Transverse colon (tissue), 4 donors: ENCODE measurements around the gene MCM3. TPM values are rescaled to one million over a fixed set of nuclear protein-coding genes. Genes with fewer than 3 reads are reported as not detected.

Experiments
- DNase-seq: peaks from one replicate; pipeline ENCODE4 v3.0.0-alpha.2; 2019
- H3K27ac ChIP-seq, 4 donors: fragments of 200-600 bp; sonication (generic); 2 replicates each; pipeline ENCODE4 v1.5.1; 2016 to 2018; ENCODE audit warnings: inconsistent platforms in 4 of 4
- H3K27me3 ChIP-seq: fragments of 200-600 bp; sonication (generic); 2 replicates; pipeline ENCODE4 v1.5.1; 2017; ENCODE audit warnings: inconsistent platforms
- H3K36me3 ChIP-seq, 4 donors: fragments of 200-600 bp; sonication (generic); 2 replicates each; pipeline ENCODE4 v1.5.1; 2017 to 2019; ENCODE audit warnings: inconsistent platforms in 4 of 4
- H3K4me1 ChIP-seq, 4 donors: fragments of 200-600 bp; sonication (generic); 2 replicates each; pipeline ENCODE4 v1.5.1; 2017 to 2020; ENCODE audit warnings: inconsistent platforms in 4 of 4
- H3K4me3 ChIP-seq, 4 donors: fragments of 200-600 bp; sonication (generic); 1 replicate in 1 of 4; 2 replicates in 3 of 4; pipeline versions ENCODE4 v1.5.1 to v1.6.1; 2017 to 2019; ENCODE audit warnings: inconsistent platforms in 4 of 4
- H3K9me3 ChIP-seq, 2 donors: fragments of 200-600 bp; sonication (generic); 2 replicates each; pipeline ENCODE4 v1.5.1; 2017 to 2019; ENCODE audit warnings: inconsistent platforms in 2 of 2
- CTCF ChIP-seq, 5 experiments: fragments of 200-600 bp in 3 of 5; fragments of 450-650 bp in 2 of 5; sonication (generic) in 3 of 5; IDR thresholded peaks; 1 replicate in 2 of 5; 2 replicates in 3 of 5; pipeline ENCODE4 v1.5.1; 2016 to 2017; ENCODE audit warnings: antibody characterized with exemption in 5 of 5, inconsistent platforms in 3 of 5, mild to moderate bottlenecking in 2 of 5, moderate library complexity in 1 of 5
- EP300 ChIP-seq: sonication (generic); formaldehyde crosslinking; IDR thresholded peaks from one replicate; pipeline ENCODE4 v1.6.1; 2017; ENCODE audit warnings: antibody characterized with exemption, low read depth
- POLR2A ChIP-seq: fragments of 450-650 bp; IDR thresholded peaks from one replicate; pipeline ENCODE4 v1.6.1; 2016; ENCODE audit warnings: antibody characterized with exemption, mild to moderate bottlenecking, moderate library complexity
- POLR2AphosphoS5 ChIP-seq, 3 donors: sonication (generic); formaldehyde crosslinking; IDR thresholded peaks; one replicate each; pipeline ENCODE4 v1.6.1; 2016; ENCODE audit warnings: antibody characterized with exemption in 3 of 3
- WGBS, 2 donors: methylation state at CpG; one replicate each; pipeline ENCODE4 v1.1.5; 2018; ENCODE audit warnings: low coverage in 1 of 2; 5-methylcytosine and 5-hydroxymethylcytosine counted together
- in situ Hi-C, 4 donors: fragments of 200-750 bp; cut with MboI; loops; one replicate each; pipeline versions ENCODE4 v1.15.0 to v1.15.1; 2017; ENCODE audit warnings: low sequenced_read_pairs in 3 of 4, low pct_ligation_motif_present in 1 of 4, low pct_unique_long_range_greater_than_20kb in 1 of 4
- intact Hi-C: fragments of 100-400 bp; cut with DNase I; formaldehyde crosslinking; loops from one replicate; pipeline ENCODE4 v1.15.1; 2023; ENCODE audit warnings: low total_unique reads
- total RNA-seq, 4 donors: library from RNA; depleted of rRNA; stranded (reverse); fragments of >200 nt; gene quantifications; one replicate each; pipeline ENCODE4 v1.1.0, GENCODE V29; 2016

The MCM3 gene
- total RNA-seq, 4 donors from 2014 or later, result 13.5 to 27.3 (median 24.2) TPM

DNA sequence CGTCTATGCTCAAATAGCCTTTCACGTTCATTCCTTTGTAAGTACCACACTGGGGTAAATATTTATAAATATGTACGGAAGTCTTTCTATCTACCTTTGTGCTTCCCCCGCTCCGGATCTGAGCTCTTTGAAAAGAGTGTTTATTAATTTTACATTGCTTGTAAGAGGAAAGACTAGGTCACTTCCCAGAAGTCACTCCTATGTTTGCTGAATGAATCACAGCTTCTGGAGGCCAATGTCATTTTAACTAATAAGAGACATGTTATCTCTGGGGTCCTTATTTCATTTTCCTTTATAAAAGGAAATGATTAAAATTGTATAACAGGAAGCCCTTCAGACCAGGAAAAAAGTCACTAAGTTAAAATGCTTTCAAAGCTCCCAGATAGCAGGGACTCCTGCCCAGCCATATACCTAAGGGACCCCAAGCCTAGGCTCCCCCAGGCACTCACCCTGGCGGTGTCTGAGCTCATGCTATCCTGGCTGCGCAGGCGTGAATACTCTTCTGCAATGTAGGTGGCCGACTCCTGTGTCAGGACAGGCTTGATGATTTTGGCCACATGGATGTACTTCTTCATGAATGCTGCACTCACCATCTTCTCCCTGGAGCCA, 12.6 kb downstream of the MCM3 start:
- no peaks in the 10 kb centered on the region for H3K9me3 ChIP-seq
- no peaks in the 10 kb centered on the region for H3K4me1 ChIP-seq
- H3K27me3 ChIP-seq, result no peaks in the 10 kb centered on the region
- TF ChIP-seq POLR2A (no peak), CTCF (IDR thresholded peaks at IDR 0.05) (no peak), POLR2AphosphoS5 (IDR thresholded peaks at IDR 0.05) (no peak), EP300 (no peak)
- no peak overlapping the region for H3K27ac ChIP-seq
- peaks cover 0 to 60% (median 23%) of the 10 kb centered on the region in 4 donors for H3K36me3 ChIP-seq
- in situ Hi-C loops (loop anchor here in 2 of 4 donors (25.0 kb wide), 2 partner anchors 110 to 390 kb away; partner anchors contain the start of gene TMEM14A (in 1 of the 2)), intact Hi-C loops (no loop called here)
- no peak overlapping the region for H3K4me3 ChIP-seq
- WGBS, 2 donors, result 74 to 87% methylated on average over 5 to 9 of the region's 9 CpGs
- DNase-seq, result no peak

GRCh38 chr6:52263709-52264540, 20.6 kb downstream of the MCM3 start:
- intact Hi-C loops (no loop called here), in situ Hi-C loops (loop anchor here in 2 of 4 donors (25.0 kb wide), 2 partner anchors 102 to 398 kb away; partner anchors contain the start of gene TMEM14A (in 1 of the 2))
- 48 to 52% methylated on average over 7 to 11 of the region's 11 CpGs for WGBS, 2 donors
- H3K4me1 ChIP-seq, result no peaks in the 10 kb centered on the region
- DNase-seq, result peak; percentile 58
- H3K9me3 ChIP-seq, result no peaks in the 10 kb centered on the region
- TF ChIP-seq CTCF (IDR thresholded peaks at IDR 0.05), result peak; percentile 73 to 95 (median 91)
- TF ChIP-seq POLR2A, result no peak
- no peak overlapping the region for H3K27ac ChIP-seq
- H3K36me3 ChIP-seq, result peaks cover 0 to 41% (median 10%) of the 10 kb centered on the region in 4 donors
- H3K27me3 ChIP-seq, result no peaks in the 10 kb centered on the region
- H3K4me3 ChIP-seq, result no peak overlapping the region

DNA sequence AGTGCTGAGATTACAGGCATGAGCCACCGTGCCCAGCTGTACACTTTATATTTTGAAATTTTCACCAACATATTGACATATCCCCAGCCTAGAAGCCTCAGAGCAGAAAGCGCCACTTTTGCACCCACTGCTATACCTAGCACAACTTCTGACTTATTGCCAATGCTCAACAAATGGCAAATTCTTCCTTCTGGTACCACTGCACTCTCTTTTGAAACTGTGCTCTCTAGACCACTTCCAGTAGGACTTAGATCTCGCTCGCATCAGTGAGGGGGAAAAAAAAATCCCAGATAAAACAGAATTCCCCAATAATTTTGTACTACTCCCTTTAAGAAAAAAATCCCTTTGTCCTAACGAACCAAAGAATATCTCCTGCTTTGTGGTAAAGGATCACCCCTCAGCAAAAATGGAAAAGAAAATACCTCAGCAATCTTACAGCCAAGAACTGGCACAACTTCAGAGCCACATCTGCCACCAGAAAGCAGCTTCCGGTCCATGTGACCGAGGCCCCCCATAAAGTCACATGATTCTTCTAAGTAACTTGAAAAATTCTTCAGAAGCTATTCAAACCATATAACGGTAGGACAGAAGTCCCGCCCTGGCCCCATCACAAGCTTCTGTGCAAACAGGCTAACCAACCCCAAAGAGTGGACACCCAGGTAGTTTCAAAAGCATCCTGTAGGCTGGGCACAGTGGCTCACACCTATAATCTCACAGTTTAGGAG, 21.8 kb downstream of the MCM3 start:
- in situ Hi-C loops, result loop anchor here in 2 of 4 donors (25.0 kb wide), 2 partner anchors 100 to 400 kb away; partner anchors contain the start of gene TMEM14A (in 1 of the 2)
- WGBS, 2 donors, result 89 to 92% methylated on average over 6 to 9 of the region's 9 CpGs
- DNase-seq, result no peak
- H3K27ac ChIP-seq, result no peak overlapping the region
- TF ChIP-seq POLR2AphosphoS5 (IDR thresholded peaks at IDR 0.05), result no peak
- no peak for TF ChIP-seq CTCF (IDR thresholded peaks at IDR 0.05)
- no peak for TF ChIP-seq EP300
- no peak for TF ChIP-seq POLR2A
- H3K36me3 ChIP-seq, result peaks cover 0 to 29% (median 5%) of the 10 kb centered on the region in 4 donors
- intact Hi-C loops, result no loop called here
- H3K27me3 ChIP-seq, result no peaks in the 10 kb centered on the region
- no peaks in the 10 kb centered on the region for H3K9me3 ChIP-seq
- no peaks in the 10 kb centered on the region for H3K4me1 ChIP-seq
- no peak overlapping the region for H3K4me3 ChIP-seq

DNA sequence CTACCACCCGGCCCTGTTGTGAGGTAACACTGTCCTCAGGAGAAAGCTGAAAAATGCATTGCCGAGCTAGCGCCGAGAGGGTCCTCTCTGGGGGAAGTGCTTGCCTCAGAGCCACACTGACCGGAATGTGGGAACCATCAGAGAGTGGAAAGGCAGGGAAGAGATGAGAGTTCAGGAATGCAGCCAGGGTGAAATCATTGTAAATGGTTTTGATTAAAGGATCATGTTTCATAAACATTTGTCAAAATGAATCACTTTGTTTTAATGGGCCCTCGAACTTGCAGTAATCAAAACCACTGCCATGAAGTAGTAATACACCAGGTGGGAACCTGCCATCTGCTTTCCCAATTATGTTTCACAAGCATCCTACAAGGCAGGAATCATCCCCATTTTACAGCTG, 23.3 kb downstream of the MCM3 start:
- Histone ChIP-seq H3K4me3 (no peak overlapping the region), H3K4me1 (no peaks in the 10 kb centered on the region), H3K27ac (no peak overlapping the region), H3K27me3 (no peaks in the 10 kb centered on the region), H3K9me3 (no peaks in the 10 kb centered on the region), H3K36me3 (peaks cover 0 to 14% (median under 1%) of the 10 kb centered on the region in 4 donors)
- DNase-seq, result no peak
- WGBS, 2 donors, result 62 to 94% methylated on average over 3 to 6 of the region's 6 CpGs
- in situ Hi-C loops (loop anchor here in 2 of 4 donors (25.0 kb wide), 2 partner anchors 99 to 401 kb away; partner anchors contain the start of gene TMEM14A (in 1 of the 2)), intact Hi-C loops (no loop called here)
- no peak for TF ChIP-seq POLR2AphosphoS5 (IDR thresholded peaks at IDR 0.05)
